Left cardiac atrium (tissue), 4 donors: ENCODE data around the gene ACTMAP. TPM values are rescaled to one million over a fixed set of nuclear protein-coding genes. Genes with fewer than 3 reads are reported as not detected.

ENCODE experiments used
- ATAC-seq, 2 donors: fragments of 200-7000 bp; cut with Tn5 transposase; one replicate each; pipeline ENCODE4 v1.9.1; 2020; ENCODE audit warnings: mild to moderate bottlenecking in 2 of 2, moderate library complexity in 2 of 2
- DNase-seq: peaks from one replicate; pipeline ENCODE4 v3.0.0-alpha.2; 2020
- intact Hi-C, 2 donors: fragments of 100-400 bp; cut with DNase I; formaldehyde crosslinking; loops; one replicate each; pipeline versions ENCODE4 v1.14.1 to v1.15.1; 2022 to 2023
- total RNA-seq, 2 donors: library from RNA; stranded (reverse); fragmentation: NEBNext Ultra II Directional; extraction: Animal tissue kit (Norgen Biotek cat#: 25700); gene quantifications; one replicate each; pipeline ENCODE4 v1.2.1, GENCODE V29; 2021
- donor health status: DM: no; HTN: yes; CAD: no.
- donor health status: DM: no; HTN: yes; CAD: no; lungs with severe emphysema.
- donor health status: DM: yes; HTN: yes; CAD: no.
- donor health status: Dilated cardiomyopathy.

Gene ACTMAP
- total RNA-seq, 2 donors from 2014 or later, result 4.2 to 6.2 TPM

GRCh38 chr19:40707615-40708014 lies 42.7 kb downstream of the ACTMAP start:
- DNase-seq (no peak), ATAC-seq (no peak)
- intact Hi-C loops, result no loop called here

DNA sequence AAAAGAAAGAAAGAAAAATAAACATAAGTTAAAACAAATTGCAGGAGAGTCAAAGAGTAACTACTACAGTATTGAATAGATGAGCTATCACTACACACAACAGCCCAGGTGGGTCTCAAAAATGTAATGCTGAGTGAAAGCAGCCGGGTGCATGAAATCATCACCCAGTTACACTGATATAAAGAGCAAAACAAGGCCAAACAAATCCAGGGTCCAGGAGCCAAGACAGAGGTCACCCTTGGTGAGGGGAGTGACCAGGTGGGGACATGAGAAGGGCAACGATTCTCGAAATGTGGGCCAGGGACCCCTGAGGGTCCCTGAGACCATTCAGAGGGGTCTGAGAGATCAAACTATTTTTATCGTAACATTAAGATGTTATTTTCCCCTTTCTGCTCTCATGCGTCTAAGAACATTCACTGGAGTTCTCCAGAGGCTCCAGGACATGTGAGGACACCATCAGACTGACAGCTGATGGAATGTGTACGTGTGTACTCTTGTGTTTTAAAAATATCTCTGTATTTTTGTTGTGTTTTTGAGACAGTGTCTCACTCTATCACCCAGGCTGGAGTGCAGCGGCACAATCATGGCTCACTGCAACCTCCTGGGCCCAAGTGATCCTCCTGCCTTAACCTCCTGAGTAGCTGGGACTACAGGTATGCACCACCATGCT lies 44.2 kb downstream of the ACTMAP start:
- intact Hi-C loops, result no loop called here
- DNase-seq, result no peak
- peak in 1 of 2 donors; percentile 19 for ATAC-seq

DNA sequence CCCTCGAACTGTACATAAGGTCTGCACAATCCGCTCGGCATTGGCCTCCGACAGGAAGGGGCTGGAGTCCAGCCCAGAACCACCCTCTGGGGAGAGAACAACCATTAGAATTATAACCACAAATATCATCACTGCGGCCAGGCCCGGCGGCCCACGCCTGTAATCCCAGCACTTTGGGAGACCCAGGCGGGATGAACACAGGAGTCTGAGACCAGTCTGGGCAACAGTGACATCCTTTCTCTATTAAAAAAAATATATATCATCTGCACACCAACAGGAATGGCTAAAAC lies 45.0 kb downstream of the ACTMAP start:
- intact Hi-C loops, result no loop called here
- no peak for DNase-seq
- peak; percentile 36 to 46 for ATAC-seq

DNA sequence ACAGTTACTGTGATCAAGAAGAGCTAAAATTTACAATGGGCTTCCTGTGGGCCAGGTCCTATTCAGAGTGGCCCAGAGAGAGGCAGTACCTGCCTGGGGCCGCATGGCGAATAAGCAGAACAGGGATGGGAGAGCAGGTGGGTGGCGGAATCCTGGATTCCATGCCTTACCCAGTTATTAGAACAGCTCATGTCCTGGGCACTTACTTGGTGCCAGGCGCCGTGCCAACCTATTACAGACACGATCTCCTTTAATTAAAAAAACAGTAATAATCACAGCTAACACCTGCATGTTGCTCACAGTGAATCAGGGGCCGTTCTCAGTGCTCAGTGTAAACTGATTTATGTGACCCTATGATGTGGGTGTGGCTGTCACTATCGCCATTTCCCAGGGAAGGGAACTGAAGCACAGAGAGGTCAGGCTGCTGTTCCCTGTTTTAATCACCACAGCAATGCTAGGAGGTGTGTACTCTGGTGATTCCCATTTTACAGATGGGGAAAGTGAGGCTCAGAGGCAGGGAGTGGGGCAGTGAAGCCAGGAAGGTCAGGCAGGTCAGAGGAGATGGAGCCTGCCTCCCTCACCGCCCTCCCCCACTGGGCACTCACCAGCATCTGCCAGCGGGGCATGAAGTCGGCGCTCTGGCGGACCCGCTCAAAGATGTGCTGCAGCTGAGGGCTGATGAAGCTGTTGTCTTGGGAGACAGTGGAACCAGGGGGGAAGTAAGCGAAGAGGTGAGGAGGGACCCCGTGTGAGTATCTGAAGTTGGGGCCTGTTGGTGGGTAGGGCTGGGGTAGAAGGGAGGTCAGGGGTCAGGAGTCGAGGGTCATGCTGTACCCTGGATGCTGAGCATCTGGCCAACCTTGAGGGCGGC lies 45.6 kb downstream of the ACTMAP start:
- ATAC-seq (no peak), DNase-seq (no peak)
- intact Hi-C loops, result loop anchor here in 1 of 2 donors (5.0 kb wide), 1 partner anchor 42 kb away; no protein-coding TSS in a partner anchor

DNA sequence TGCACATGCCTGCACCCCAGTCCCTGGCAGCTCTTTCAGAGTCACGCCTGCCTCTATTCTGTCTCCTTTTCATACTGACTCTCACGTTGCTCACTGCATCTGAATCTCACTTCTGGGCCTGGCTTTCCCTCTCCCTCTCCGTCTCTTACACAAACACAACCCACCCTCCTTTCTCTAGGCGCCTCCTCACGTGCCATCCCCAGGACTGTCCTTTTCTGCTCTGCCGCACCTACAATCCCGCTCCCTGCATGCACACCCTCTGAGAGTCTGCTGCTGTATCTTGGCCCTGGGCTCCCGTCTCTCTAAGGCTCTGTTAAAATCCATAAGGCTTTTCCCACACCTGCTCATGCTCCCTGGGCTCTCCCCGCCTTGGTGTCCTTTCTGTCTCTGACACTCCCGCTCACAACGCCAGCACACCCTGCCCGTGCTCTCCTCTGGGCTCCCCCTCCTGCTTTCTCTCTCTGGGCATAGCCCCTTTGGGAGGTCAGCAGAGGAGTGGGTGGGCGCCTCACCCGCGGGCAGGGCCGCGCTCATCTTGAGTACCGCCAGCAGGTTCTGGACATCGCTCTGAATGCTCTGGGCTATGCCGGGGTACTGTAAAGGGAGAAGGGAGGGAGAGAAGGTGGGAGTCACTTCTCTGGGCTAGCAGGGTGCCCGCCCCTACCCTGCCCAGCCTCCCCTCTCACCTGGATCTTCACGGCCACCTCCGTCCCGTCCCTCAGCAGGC lies 47.1 kb downstream of the ACTMAP start:
- no peak for ATAC-seq
- intact Hi-C loops, result loop anchor here in 1 of 2 donors (5.0 kb wide), 1 partner anchor 41 kb away; no protein-coding TSS in a partner anchor
- DNase-seq, result no peak

GRCh38 chr19:40702337-40703012 lies 47.8 kb downstream of the ACTMAP start:
- peak; percentile 61 to 81 for ATAC-seq
- DNase-seq, result no peak
- intact Hi-C loops, result loop anchor here in 1 of 2 donors (5.0 kb wide), 1 partner anchor 40 kb away; no protein-coding TSS in a partner anchor

DNA sequence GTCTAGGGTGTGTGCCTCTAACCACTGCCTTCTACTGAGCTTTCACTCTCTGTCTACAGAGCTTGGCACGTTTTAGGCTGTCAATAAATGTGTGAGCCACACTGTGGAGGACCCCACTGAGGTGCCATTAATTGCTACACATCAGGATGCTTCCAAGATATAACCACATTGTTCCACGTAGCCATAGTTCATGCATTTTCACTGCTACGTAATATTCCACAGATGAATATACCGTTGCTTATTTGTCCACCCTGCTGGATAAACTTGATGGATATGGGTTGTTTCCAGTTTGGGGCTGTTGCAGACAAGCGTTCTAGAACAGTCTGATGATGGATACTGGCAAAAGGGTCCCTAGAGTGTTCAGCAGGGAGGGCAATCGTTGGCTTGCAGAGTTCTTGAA lies 48.5 kb downstream of the ACTMAP start:
- ATAC-seq, result no peak
- intact Hi-C loops, result loop anchor here in 1 of 2 donors (5.0 kb wide), 1 partner anchor 39 kb away; no protein-coding TSS in a partner anchor
- no peak for DNase-seq

DNA sequence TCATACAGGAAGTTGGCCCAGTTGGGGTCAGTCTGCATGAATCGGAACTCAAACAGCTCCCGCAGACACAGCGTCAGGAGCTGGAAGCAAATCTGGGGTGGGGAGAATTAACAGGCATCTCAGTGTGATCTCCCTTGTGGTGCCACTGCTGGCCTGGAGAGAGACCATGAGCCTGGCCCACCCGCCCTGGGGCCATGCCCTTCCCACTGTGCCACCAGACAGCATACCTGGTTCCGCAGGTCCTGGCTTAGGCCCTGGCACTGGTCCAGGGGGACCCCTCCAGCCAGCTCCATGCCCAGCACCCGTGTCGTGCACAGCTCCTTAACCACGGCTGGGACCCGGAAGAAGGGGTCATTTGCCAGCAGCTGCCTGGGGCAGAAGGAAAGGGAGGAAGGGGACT lies 50.2 kb downstream of the ACTMAP start:
- no peak for ATAC-seq
- DNase-seq, result no peak
- intact Hi-C loops, result loop anchor here in 1 of 2 donors (5.0 kb wide), 1 partner anchor 38 kb away; no protein-coding TSS in a partner anchor

- ATAC-seq (no peak), DNase-seq (no peak)
- intact Hi-C loops, result no loop called here
These were observed 53.3 kb downstream of the ACTMAP start for GRCh38 chr19:40697007-40697406.

- intact Hi-C loops, result no loop called here
- ATAC-seq (no peak), DNase-seq (no peak)
These were observed 54.4 kb downstream of the ACTMAP start for GRCh38 chr19:40695881-40696280.

DNA sequence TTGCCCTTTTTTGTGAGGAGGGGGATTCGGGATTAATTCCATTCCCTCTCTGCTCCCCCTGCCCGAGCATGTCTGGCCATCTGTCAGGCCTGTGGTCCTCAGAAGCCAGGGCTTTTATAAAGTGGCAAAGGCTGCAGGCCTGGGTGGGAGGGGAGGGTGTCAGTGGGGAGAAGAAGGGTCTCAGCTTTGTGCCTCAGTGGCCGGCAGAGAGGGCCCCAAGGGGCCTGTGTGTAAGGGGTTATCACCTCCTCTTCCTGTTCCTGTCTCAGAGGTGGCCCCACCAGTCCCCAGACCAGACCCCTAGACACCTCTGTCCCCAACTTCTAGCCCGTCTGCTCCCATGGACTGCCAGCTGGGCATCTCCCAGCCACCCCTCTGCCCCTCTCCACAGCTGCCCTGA lies 56.4 kb downstream of the ACTMAP start:
- intact Hi-C loops, result no loop called here
- ATAC-seq (no peak), DNase-seq (no peak)

GRCh38 chr19:40693150-40693788 lies 57.0 kb downstream of the ACTMAP start:
- intact Hi-C loops, result no loop called here
- ATAC-seq (no peak), DNase-seq (no peak)

GRCh38 chr19:40692212-40692551 lies 58.1 kb downstream of the ACTMAP start:
- intact Hi-C loops, result no loop called here
- no peak for ATAC-seq
- no peak for DNase-seq

- intact Hi-C loops, result no loop called here
- DNase-seq (no peak), ATAC-seq (no peak)
These were observed 58.7 kb downstream of the ACTMAP start for GRCh38 chr19:40691421-40692211.
